Gastrocnemius medialis (tissue), 4 donors: Measurements from ENCODE around the gene PAK5. TPM values are rescaled to one million over a fixed set of nuclear protein-coding genes. Genes with fewer than 3 reads are reported as not detected.

Experiments used
- ATAC-seq, 2 donors: fragments of 150-250 bp; one replicate each; pipeline ENCODE4 v1.9.1; 2016
- DNase-seq, 2 donors: peaks; one replicate each; pipeline ENCODE4 v3.0.0-alpha.2; 2019
- H3K27ac ChIP-seq, 4 donors: fragments of 200-600 bp; sonication (generic); 1 replicate in 1 of 4; 2 replicates in 3 of 4; pipeline ENCODE4 v1.5.1; 2016 to 2018; ENCODE audit warnings: mild to moderate bottlenecking in 2 of 4, moderate library complexity in 1 of 4
- H3K27me3 ChIP-seq, 3 donors: fragments of 200-600 bp; sonication (generic) in 2 of 3; 1 replicate in 1 of 3; 2 replicates in 2 of 3; pipeline versions ENCODE4 v1.5.1 to v1.6.0; 2016 to 2019; ENCODE audit warnings: mild to moderate bottlenecking in 1 of 3, moderate library complexity in 1 of 3
- H3K36me3 ChIP-seq, 2 donors: fragments of 200-600 bp; sonication (generic) in 1 of 2; one replicate each; pipeline ENCODE4 v1.5.1; 2017 to 2018
- H3K4me1 ChIP-seq, 2 donors: fragments of 200-600 bp; sonication (generic) in 1 of 2; one replicate each; pipeline ENCODE4 v1.5.1; 2016 to 2017; ENCODE audit warnings: mild to moderate bottlenecking in 2 of 2
- H3K4me3 ChIP-seq, 4 donors: fragments of 200-600 bp; sonication (generic) in 3 of 4; 1 replicate in 1 of 4; 2 replicates in 3 of 4; pipeline ENCODE4 v1.5.1; 2016 to 2019; ENCODE audit warnings: mild to moderate bottlenecking in 2 of 4
- H3K9me3 ChIP-seq, 3 donors: fragments of 200-600 bp; sonication (generic) in 2 of 3; 1 replicate in 1 of 3; 2 replicates in 2 of 3; pipeline ENCODE4 v1.5.1; 2016 to 2019
- CTCF ChIP-seq, 5 experiments: fragments of 450-650 bp in 3 of 5; fragments of 200-600 bp in 2 of 5; sonication (generic) in 2 of 5; IDR thresholded peaks in 4 of 5; conservative IDR thresholded peaks in 1 of 5; 1 replicate in 4 of 5; 2 replicates in 1 of 5; pipeline ENCODE4 v1.5.1; 2016 to 2019; ENCODE audit warnings: antibody characterized with exemption in 5 of 5, mild to moderate bottlenecking in 3 of 5, moderate library complexity in 3 of 5
- POLR2A ChIP-seq, 2 donors: fragments of 450-650 bp; IDR thresholded peaks; one replicate each; pipeline ENCODE4 v1.6.1; 2017; ENCODE audit warnings: antibody characterized with exemption in 2 of 2, mild to moderate bottlenecking in 2 of 2, moderate library complexity in 2 of 2
- in situ Hi-C, 4 donors: fragments of 200-750 bp; cut with MboI; loops; one replicate each; pipeline versions ENCODE4 v1.15.0 to v1.8.0; 2017; ENCODE audit warnings: low sequenced_read_pairs in 4 of 4
- intact Hi-C: fragments of 100-400 bp; cut with DNase I; formaldehyde crosslinking; loops from one replicate; pipeline ENCODE4 v1.15.1; 2023; ENCODE audit warnings: low total_unique reads
- total RNA-seq, 4 donors: library from RNA; depleted of rRNA; stranded (reverse); fragments of >200 nt; gene quantifications; one replicate each; pipeline versions ENCODE4 v1.1.0 to v1.2.3, GENCODE V29; 2016

PAK5 gene
- total RNA-seq, 4 donors from 2014 or later = not detected

- TF ChIP-seq POLR2A (IDR thresholded peaks at IDR 0.05) (no peak), CTCF (IDR thresholded peaks at IDR 0.05 in 4 of 5, conservative IDR thresholded peaks at IDR 0.05 in 1 of 5) (no peak)
- no peaks in the 10 kb centered on the region for H3K36me3 ChIP-seq
- in situ Hi-C loops = no loop called here
- H3K9me3 ChIP-seq = no peaks in the 10 kb centered on the region
- peaks cover 34 to 49% (median 38%) of the 10 kb centered on the region in 3 donors for H3K27me3 ChIP-seq
- no peak overlapping the region for H3K4me3 ChIP-seq
- intact Hi-C loops = no loop called here
- DNase-seq (no peak), ATAC-seq (no peak)
- H3K27ac ChIP-seq = no peak overlapping the region
- peaks cover 0 to 4% of the 10 kb centered on the region in 2 donors for H3K4me1 ChIP-seq
Measured at GRCh38 chr20:9507544-9508239, 331.2 kb downstream of the PAK5 start.

GRCh38 chr20:9506964-9507369, 331.9 kb downstream of the PAK5 start:
- H3K9me3 ChIP-seq = no peaks in the 10 kb centered on the region
- ATAC-seq (no peak), DNase-seq (no peak)
- H3K4me3 ChIP-seq = peak overlapping the region in 1 of 4 donors; percentile 15
- intact Hi-C loops = no loop called here
- no peak for TF ChIP-seq CTCF (IDR thresholded peaks at IDR 0.05 in 4 of 5, conservative IDR thresholded peaks at IDR 0.05 in 1 of 5)
- H3K27ac ChIP-seq = no peak overlapping the region
- no peaks in the 10 kb centered on the region for H3K36me3 ChIP-seq
- in situ Hi-C loops = no loop called here
- H3K4me1 ChIP-seq = peaks cover 0 to 4% of the 10 kb centered on the region in 2 donors
- peaks cover 33 to 46% (median 34%) of the 10 kb centered on the region in 3 donors for H3K27me3 ChIP-seq

GRCh38 chr20:9506280-9506821, 332.5 kb downstream of the PAK5 start:
- intact Hi-C loops (no loop called here), in situ Hi-C loops (no loop called here)
- Histone ChIP-seq H3K36me3 (no peaks in the 10 kb centered on the region), H3K4me1 (peaks cover 0 to 4% of the 10 kb centered on the region in 2 donors), H3K9me3 (no peaks in the 10 kb centered on the region), H3K4me3 (peak overlapping the region in 3 of 4 donors; percentile 7 to 21 (median 15)), H3K27ac (no peak overlapping the region), H3K27me3 (peaks cover 33 to 46% (median 34%) of the 10 kb centered on the region in 3 donors)
- TF ChIP-seq CTCF (IDR thresholded peaks at IDR 0.05 in 4 of 5, conservative IDR thresholded peaks at IDR 0.05 in 1 of 5) = no peak
- TF ChIP-seq POLR2A (IDR thresholded peaks at IDR 0.05) = no peak
- DNase-seq (no peak), ATAC-seq (no peak)

- no peak for TF ChIP-seq POLR2A (IDR thresholded peaks at IDR 0.05)
- no peak for TF ChIP-seq CTCF (IDR thresholded peaks at IDR 0.05 in 4 of 5, conservative IDR thresholded peaks at IDR 0.05 in 1 of 5)
- no peaks in the 10 kb centered on the region for H3K9me3 ChIP-seq
- intact Hi-C loops = no loop called here
- no peak overlapping the region for H3K27ac ChIP-seq
- H3K36me3 ChIP-seq = no peaks in the 10 kb centered on the region
- no peak overlapping the region for H3K4me3 ChIP-seq
- in situ Hi-C loops = no loop called here
- ATAC-seq (no peak), DNase-seq (no peak)
- H3K4me1 ChIP-seq = peaks cover 0 to 4% of the 10 kb centered on the region in 2 donors
- peaks cover 21 to 31% (median 23%) of the 10 kb centered on the region in 3 donors for H3K27me3 ChIP-seq
Measured at GRCh38 chr20:9503526-9504245, 335.2 kb downstream of the PAK5 start.
